T-cell (primary cell): ENCODE measurements around the gene NCOA5. TPM values are rescaled to one million over a fixed set of nuclear protein-coding genes. Genes with fewer than 3 reads are reported as not detected.

ENCODE experiments used
- ATAC-seq, 4 experiments: fragments of 200-7000 bp in 3 of 4; fragments of 150-1000 bp in 1 of 4; cut with Tn5 transposase; replicated peaks in 1 of 4; 1 replicate in 3 of 4; 2 replicates in 1 of 4; pipeline ENCODE4 v1.10.0; 2021; ENCODE audit warnings: moderate library complexity in 3 of 4, mild to moderate bottlenecking in 2 of 4, moderate number of reproducible peaks in 1 of 4
- CTCF ChIA-PET, 2 donors: fragments of 300-600 bp; sonication (Branson Sonifier 250); formaldehyde crosslinking; loops; one replicate each; lab custom pipeline; 2022; ENCODE audit warnings: antibody characterized with exemption in 2 of 2; lab: Charles Lee
- POLR2A ChIA-PET, 2 donors: fragments of 300-600 bp; sonication (Branson Sonifier 250); formaldehyde crosslinking; loops; one replicate each; lab custom pipeline; 2022; ENCODE audit warnings: antibody characterized with exemption in 2 of 2; lab: Charles Lee
- DNase-seq, 35 experiments: peaks; one replicate each; pipeline versions ENCODE4 v3.0.0 to v3.0.0-alpha.2; 2013 to 2023
- H3K27ac ChIP-seq: one replicate; pipeline ENCODE4 v1.5.1; 2013; ENCODE audit warnings: low read length
- H3K27me3 ChIP-seq, 2 experiments: replicated peaks in 1 of 2; 1 replicate in 1 of 2; 2 replicates in 1 of 2; pipeline versions ENCODE4 v1.6.1 to v1.7.0; 2013; ENCODE audit warnings: low read length in 1 of 2, mixed read lengths in 1 of 2; ENCODE audit not compliant: control insufficient read depth in 2 of 2, insufficient read depth in 2 of 2; ENCODE audit errors: extremely low read depth in 1 of 2
- H3K36me3 ChIP-seq, 2 donors: 1 replicate in 1 of 2; 2 replicates in 1 of 2; pipeline versions ENCODE4 v1.6.1 to v1.7.0; 2013; ENCODE audit warnings: low read length in 1 of 2; ENCODE audit not compliant: control insufficient read depth in 2 of 2, insufficient read depth in 1 of 2; ENCODE audit errors: extremely low read depth in 1 of 2
- H3K4me1 ChIP-seq, 2 experiments: 1 replicate in 1 of 2; 2 replicates in 1 of 2; pipeline versions ENCODE4 v1.6.1 to v1.7.0; 2013; ENCODE audit warnings: low read length in 2 of 2, mixed read lengths in 1 of 2; ENCODE audit not compliant: insufficient read depth in 2 of 2, control insufficient read depth in 1 of 2; ENCODE audit errors: extremely low read depth in 1 of 2
- H3K4me3 ChIP-seq, 2 donors: 1 replicate in 1 of 2; 2 replicates in 1 of 2; pipeline versions ENCODE4 v1.5.1 to v1.7.0; 2013; ENCODE audit warnings: mild to moderate bottlenecking in 2 of 2, low read length in 1 of 2, moderate library complexity in 1 of 2; ENCODE audit not compliant: control insufficient read depth in 1 of 2; ENCODE audit errors: extremely low read depth in 1 of 2
- H3K9me3 ChIP-seq: 2 replicates; pipeline ENCODE4 v1.7.0; 2013
- H3K27ac Mint-ChIP-seq, 2 donors: one replicate each; pipeline ENCODE4 v1.8.0; 2020 to 2021; ENCODE audit warnings: mild to moderate bottlenecking in 2 of 2, mixed read lengths in 2 of 2
- H3K27me3 Mint-ChIP-seq, 2 donors: one replicate each; pipeline ENCODE4 v1.8.0; 2021 to 2022; ENCODE audit warnings: mixed read lengths in 2 of 2
- H3K36me3 Mint-ChIP-seq: one replicate; pipeline ENCODE4 v1.8.0; 2021; ENCODE audit warnings: mixed read lengths
- H3K4me1 Mint-ChIP-seq, 3 donors: one replicate each; pipeline ENCODE4 v1.8.0; 2020 to 2022; ENCODE audit warnings: mixed read lengths in 3 of 3, mild to moderate bottlenecking in 1 of 3
- H3K4me3 Mint-ChIP-seq, 3 donors: one replicate each; pipeline ENCODE4 v1.8.0; 2020 to 2022; ENCODE audit warnings: mild to moderate bottlenecking in 3 of 3, mixed read lengths in 3 of 3, moderate library complexity in 3 of 3
- H3K9me3 Mint-ChIP-seq, 3 donors: one replicate each; pipeline ENCODE4 v1.8.0; 2020 to 2022; ENCODE audit warnings: mixed read lengths in 3 of 3
- WGBS: methylation state at CpG from one replicate; pipeline ENCODE4 v1.1.5; 2013; ENCODE audit warnings: missing lambda C conversion rate; ENCODE audit not compliant: insufficient coverage; 5-methylcytosine and 5-hydroxymethylcytosine counted together
- total RNA-seq, 35 experiments: library from RNA in 6 of 35; stranded (reverse) in 6 of 35; fragments of 120-200 nt in 1 of 35; gene quantifications; one replicate each; pipeline versions ENCODE4 v1.2.1 to v1.2.4 and lab custom pipeline; 2013 to 2026

Gene NCOA5
- total RNA-seq, 5 donors from 2014 or later (not counting 1 experiment from before 2014, with no cell fraction given) = 21.0 to 43.1 (median 39.7) TPM

- Histone ChIP-seq H3K9me3 (no peaks in the 10 kb centered on the region), H3K4me1 (peaks cover 0 to 22% of the 10 kb centered on the region in 2 experiments), H3K36me3 (no peaks in the 10 kb centered on the region), H3K4me3 (peak within 1 kb of the TSS; percentile 49 to 66), H3K27ac (peak within 1 kb of the TSS; percentile 60), H3K27me3 (peaks cover 0 to 26% of the 10 kb centered on the region in 2 experiments)
- CTCF ChIA-PET = interaction anchor here (0.7 to 1.1 kb wide), 2 partner anchors 151 to 197 kb away, joined by 3 read pairs; no protein-coding TSS in a partner anchor
- no peaks in the 10 kb centered on the region for H3K9me3 Mint-ChIP-seq
- WGBS = 8% methylated on average over 23 of the region's 40 CpGs
- DNase-seq (peak; percentile 32 to 80 (median 62)), ATAC-seq (peak; percentile 91 to 98 (median 92))
- peaks cover 21 to 22% (median 21%) of the 10 kb centered on the region in 3 donors for H3K4me1 Mint-ChIP-seq
- no peaks in the 10 kb centered on the region for H3K36me3 Mint-ChIP-seq
- H3K27ac Mint-ChIP-seq = peak within 1 kb of the TSS; percentile 90 to 93
- peaks cover 9 to 15% of the 10 kb centered on the region in 2 donors for H3K27me3 Mint-ChIP-seq
- POLR2A ChIA-PET = interaction anchor here in 1 of 2 donors (0.6 kb wide), 1 partner anchor 246 kb away, joined by 3 read pairs; no protein-coding TSS in a partner anchor
- H3K4me3 Mint-ChIP-seq = peak within 1 kb of the TSS; percentile 93 to 96 (median 93)
These were observed 28.1 kb upstream of the NCOA5 start, which contains the start of gene CD40 for GRCh38 chr20:46117704-46118467. Gene CD40 (plus strand): TSS chr20:46118314. CDS start chr20:46118344, 30 bp downstream.

- Mint-ChIP-seq H3K27ac (no peak overlapping the region), H3K4me3 (no peak overlapping the region), H3K27me3 (peaks cover 22 to 25% of the 10 kb centered on the region in 2 donors), H3K36me3 (no peaks in the 10 kb centered on the region), H3K4me1 (peaks cover 17 to 24% (median 21%) of the 10 kb centered on the region in 3 donors), H3K9me3 (no peaks in the 10 kb centered on the region)
- H3K9me3 ChIP-seq = no peaks in the 10 kb centered on the region
- no peak for ATAC-seq
- CTCF ChIA-PET = no interaction called here
- no peak overlapping the region for H3K27ac ChIP-seq
- H3K27me3 ChIP-seq = peaks cover 6 to 34% of the 10 kb centered on the region in 2 experiments
- H3K36me3 ChIP-seq = no peaks in the 10 kb centered on the region
- POLR2A ChIA-PET = no interaction called here
- 86% methylated on average over 2 of the region's 2 CpGs for whole genome bisulfite sequencing
- DNase-seq = no peak
- H3K4me1 ChIP-seq = peaks cover 0 to 22% of the 10 kb centered on the region in 2 experiments
- H3K4me3 ChIP-seq = no peak overlapping the region
These were observed 24.7 kb upstream of the NCOA5 start for GRCh38 chr20:46114449-46114848.

GRCh38 chr20:46113113-46113470 is 23.3 kb upstream of the NCOA5 start:
- H3K9me3 Mint-ChIP-seq = no peaks in the 10 kb centered on the region
- H3K36me3 Mint-ChIP-seq = no peaks in the 10 kb centered on the region
- Histone ChIP-seq H3K36me3 (no peaks in the 10 kb centered on the region), H3K4me1 (peaks cover 0 to 9% of the 10 kb centered on the region in 2 experiments), H3K4me3 (no peak overlapping the region), H3K27me3 (peaks cover 6 to 31% of the 10 kb centered on the region in 2 experiments), H3K27ac (no peak overlapping the region), H3K9me3 (no peaks in the 10 kb centered on the region)
- no CpG with 5 or more reads among the region's 3 CpGs for WGBS
- H3K4me3 Mint-ChIP-seq = no peak overlapping the region
- ATAC-seq (no peak), DNase-seq (no peak)
- peaks cover 29 to 32% of the 10 kb centered on the region in 2 donors for H3K27me3 Mint-ChIP-seq
- H3K27ac Mint-ChIP-seq = no peak overlapping the region
- peaks cover 8 to 15% (median 8%) of the 10 kb centered on the region in 3 donors for H3K4me1 Mint-ChIP-seq
- CTCF ChIA-PET = no interaction called here
- POLR2A ChIA-PET = no interaction called here

- Mint-ChIP-seq H3K27me3 (peaks cover 28 to 32% of the 10 kb centered on the region in 2 donors), H3K4me1 (peaks cover 2 to 10% (median 3%) of the 10 kb centered on the region in 3 donors), H3K9me3 (no peaks in the 10 kb centered on the region), H3K36me3 (no peaks in the 10 kb centered on the region), H3K4me3 (no peak overlapping the region), H3K27ac (no peak overlapping the region)
- H3K27me3 ChIP-seq = peaks cover 6 to 27% of the 10 kb centered on the region in 2 experiments
- no peaks in the 10 kb centered on the region for H3K9me3 ChIP-seq
- POLR2A ChIA-PET = no interaction called here
- H3K36me3 ChIP-seq = no peaks in the 10 kb centered on the region
- no peak for DNase-seq
- no peak overlapping the region for H3K27ac ChIP-seq
- CTCF ChIA-PET = no interaction called here
- 83% methylated on average over 7 of the region's 10 CpGs for WGBS
- H3K4me1 ChIP-seq = peaks cover 0 to 4% of the 10 kb centered on the region in 2 experiments
- H3K4me3 ChIP-seq = no peak overlapping the region
- no peak for ATAC-seq
These were observed 22.8 kb upstream of the NCOA5 start for GRCh38 chr20:46112430-46113112.

- Mint-ChIP-seq H3K4me3 (no peak overlapping the region), H3K27me3 (peaks cover 34 to 38% of the 10 kb centered on the region in 2 donors), H3K36me3 (no peaks in the 10 kb centered on the region), H3K9me3 (no peaks in the 10 kb centered on the region), H3K4me1 (peaks cover 0 to 8% (median 0%) of the 10 kb centered on the region in 3 donors), H3K27ac (no peak overlapping the region)
- Histone ChIP-seq H3K9me3 (no peaks in the 10 kb centered on the region), H3K4me1 (no peaks in the 10 kb centered on the region), H3K36me3 (no peaks in the 10 kb centered on the region), H3K27me3 (peaks cover 6 to 25% of the 10 kb centered on the region in 2 experiments), H3K27ac (no peak overlapping the region), H3K4me3 (no peak overlapping the region)
- ChIA-PET CTCF (no interaction called here), POLR2A (no interaction called here)
- no peak for ATAC-seq
- no peak for DNase-seq
These were observed 22.1 kb upstream of the NCOA5 start for GRCh38 chr20:46111836-46112212.

- 16% methylated on average over 2 of the region's 5 CpGs for WGBS
- H3K27ac Mint-ChIP-seq = no peak overlapping the region
- H3K4me3 ChIP-seq = no peak overlapping the region
- H3K4me1 ChIP-seq = no peaks in the 10 kb centered on the region
- ChIA-PET CTCF (no interaction called here), POLR2A (no interaction called here)
- ATAC-seq = no peak
- H3K27ac ChIP-seq = no peak overlapping the region
- no peaks in the 10 kb centered on the region for H3K36me3 ChIP-seq
- no peaks in the 10 kb centered on the region for H3K36me3 Mint-ChIP-seq
- DNase-seq = peak in 1 of 35 experiments; percentile 30
- H3K27me3 ChIP-seq = peaks cover 7 to 25% of the 10 kb centered on the region in 2 experiments
- no peaks in the 10 kb centered on the region for H3K9me3 ChIP-seq
- H3K9me3 Mint-ChIP-seq = no peaks in the 10 kb centered on the region
- H3K27me3 Mint-ChIP-seq = peaks cover 35 to 41% of the 10 kb centered on the region in 2 donors
- H3K4me3 Mint-ChIP-seq = no peak overlapping the region
- peaks cover 0 to 8% (median 0%) of the 10 kb centered on the region in 3 donors for H3K4me1 Mint-ChIP-seq
These were observed 21.5 kb upstream of the NCOA5 start for GRCh38 chr20:46111028-46111835.
